A549 (cell line): ENCODE measurements around the gene PDE1C.

Experiments used
- BHLHE40 ChIP-seq: IDR thresholded peaks from 2 replicates; pipeline ENCODE4 v1.6.1; 2012; ENCODE audit warnings: low read depth, low read length, inconsistent platforms
- CBX2 ChIP-seq: fragments of 200-600 bp; sonication (generic); IDR thresholded peaks from 2 replicates; pipeline ENCODE4 v1.6.1; 2016; ENCODE audit warnings: low read depth, mild to moderate bottlenecking, borderline replicate concordance
- CHD2 ChIP-seq: fragments of 150-350 bp; IDR thresholded peaks from 2 replicates; pipeline ENCODE4 v1.6.1; 2014; ENCODE audit warnings: low read length; ENCODE audit not compliant: partially characterized antibody
- EP300 ChIP-seq, 2 experiments: fragments of >200 bp; sonication (Bioruptor Twin); formaldehyde crosslinking; IDR thresholded peaks; 2 replicates in 1 of 2; 3 replicates in 1 of 2; pipeline ENCODE4 v1.6.1; 2016 to 2017
- PHF8 ChIP-seq: fragments of 200-600 bp; sonication (generic); IDR thresholded peaks from 2 replicates; pipeline ENCODE4 v1.6.1; 2016; ENCODE audit warnings: low read depth, mild to moderate bottlenecking, antibody characterized with exemption, moderate library complexity, borderline replicate concordance
- POLR2A ChIP-seq: IDR thresholded peaks from 2 replicates; pipeline ENCODE4 v1.6.1; 2012; ENCODE audit warnings: mild to moderate bottlenecking, low read length
- RAD21 ChIP-seq, 2 experiments: fragments of >200 bp in 1 of 2; sonication (Bioruptor Twin) in 1 of 2; formaldehyde crosslinking in 1 of 2; IDR thresholded peaks in 1 of 2; conservative IDR thresholded peaks in 1 of 2; 2 replicates in 1 of 2; 3 replicates in 1 of 2; pipeline ENCODE4 v1.6.1; 2012 to 2018; ENCODE audit warnings: inconsistent platforms in 1 of 2
- TF ChIP-seq, protein P1 (sequence below): fragments of >200 bp; sonication (Bioruptor Twin); formaldehyde crosslinking; IDR thresholded peaks from 3 replicates; pipeline ENCODE4 v1.5.1; 2016
- TF ChIP-seq, protein P2 (sequence below): IDR thresholded peaks from 2 replicates; pipeline ENCODE4 v1.6.1; 2012

DNA sequence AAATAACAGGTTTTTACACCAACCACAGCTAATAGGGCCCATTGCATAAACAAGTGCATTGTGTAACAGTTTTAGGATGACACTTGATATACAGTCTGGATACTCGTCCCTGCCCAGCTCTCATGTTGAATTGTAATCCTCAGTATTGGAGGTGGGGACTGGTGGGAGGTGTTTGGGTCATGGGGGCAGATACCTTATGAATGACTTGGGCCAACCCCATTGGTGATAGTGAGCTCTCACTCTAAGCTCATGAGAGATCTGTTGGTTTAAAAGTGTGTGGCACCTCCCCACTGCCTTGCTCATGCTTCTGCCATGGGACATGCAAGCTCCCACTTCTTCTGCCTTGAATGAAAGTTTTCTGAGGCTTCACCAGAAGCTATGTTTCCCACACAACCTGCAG is 136.7 kb downstream of the PDE1C start:
- TF ChIP-seq BHLHE40 (no peak), EP300 (IDR thresholded peaks at IDR 0.05) (no peak), POLR2A (no peak), PHF8 (no peak), CHD2 (no peak), RAD21 (conservative IDR thresholded peaks at IDR 0.05 in 1 of 2, IDR thresholded peaks at IDR 0.05 in 1 of 2) (no peak), CBX2 (no peak)
- TF ChIP-seq, protein P1, sequence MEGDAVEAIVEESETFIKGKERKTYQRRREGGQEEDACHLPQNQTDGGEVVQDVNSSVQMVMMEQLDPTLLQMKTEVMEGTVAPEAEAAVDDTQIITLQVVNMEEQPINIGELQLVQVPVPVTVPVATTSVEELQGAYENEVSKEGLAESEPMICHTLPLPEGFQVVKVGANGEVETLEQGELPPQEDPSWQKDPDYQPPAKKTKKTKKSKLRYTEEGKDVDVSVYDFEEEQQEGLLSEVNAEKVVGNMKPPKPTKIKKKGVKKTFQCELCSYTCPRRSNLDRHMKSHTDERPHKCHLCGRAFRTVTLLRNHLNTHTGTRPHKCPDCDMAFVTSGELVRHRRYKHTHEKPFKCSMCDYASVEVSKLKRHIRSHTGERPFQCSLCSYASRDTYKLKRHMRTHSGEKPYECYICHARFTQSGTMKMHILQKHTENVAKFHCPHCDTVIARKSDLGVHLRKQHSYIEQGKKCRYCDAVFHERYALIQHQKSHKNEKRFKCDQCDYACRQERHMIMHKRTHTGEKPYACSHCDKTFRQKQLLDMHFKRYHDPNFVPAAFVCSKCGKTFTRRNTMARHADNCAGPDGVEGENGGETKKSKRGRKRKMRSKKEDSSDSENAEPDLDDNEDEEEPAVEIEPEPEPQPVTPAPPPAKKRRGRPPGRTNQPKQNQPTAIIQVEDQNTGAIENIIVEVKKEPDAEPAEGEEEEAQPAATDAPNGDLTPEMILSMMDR, result no peak
- TF ChIP-seq, protein P2, sequence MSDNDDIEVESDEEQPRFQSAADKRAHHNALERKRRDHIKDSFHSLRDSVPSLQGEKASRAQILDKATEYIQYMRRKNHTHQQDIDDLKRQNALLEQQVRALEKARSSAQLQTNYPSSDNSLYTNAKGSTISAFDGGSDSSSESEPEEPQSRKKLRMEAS, result no peak
